A204.1 (cell line): ENCODE measurements around the gene SORCS2.

Experiments
- FAIRE-seq: peaks from 2 replicates; lab custom pipeline; 2012; peaks lifted over from hg19 to GRCh38; lab: Jason Lieb, UNC

The SORCS2 gene

GRCh38 chr4:7621252-7622035 lies 429.1 kb downstream of the SORCS2 start:
- no peak for FAIRE-seq

- FAIRE-seq = no peak
These were observed 430.0 kb downstream of the SORCS2 start for GRCh38 chr4:7622371-7622770.

GRCh38 chr4:7623468-7623867 lies 431.1 kb downstream of the SORCS2 start:
- FAIRE-seq = no peak

- FAIRE-seq = no peak
These were observed 432.1 kb downstream of the SORCS2 start for GRCh38 chr4:7624396-7624980.

GRCh38 chr4:7625071-7625470 lies 432.7 kb downstream of the SORCS2 start:
- no peak for FAIRE-seq

- no peak for FAIRE-seq
These were observed 434.2 kb downstream of the SORCS2 start for GRCh38 chr4:7626531-7626930.

- no peak for FAIRE-seq
These were observed 435.2 kb downstream of the SORCS2 start for GRCh38 chr4:7627251-7628250.

GRCh38 chr4:7628432-7628831 lies 436.1 kb downstream of the SORCS2 start:
- FAIRE-seq = no peak

GRCh38 chr4:7629501-7630254 lies 437.3 kb downstream of the SORCS2 start:
- no peak for FAIRE-seq

- no peak for FAIRE-seq
These were observed 438.4 kb downstream of the SORCS2 start for GRCh38 chr4:7630568-7631287.

- FAIRE-seq = no peak
These were observed 439.1 kb downstream of the SORCS2 start for GRCh38 chr4:7631288-7632014.

GRCh38 chr4:7632341-7632740 lies 440.0 kb downstream of the SORCS2 start:
- FAIRE-seq = no peak

GRCh38 chr4:7632971-7633370 lies 440.6 kb downstream of the SORCS2 start:
- no peak for FAIRE-seq

GRCh38 chr4:7634661-7635251 lies 442.4 kb downstream of the SORCS2 start:
- no peak for FAIRE-seq

GRCh38 chr4:7635445-7636239 lies 443.3 kb downstream of the SORCS2 start:
- FAIRE-seq = no peak

GRCh38 chr4:7636240-7636508 lies 443.8 kb downstream of the SORCS2 start:
- FAIRE-seq = no peak

- FAIRE-seq = no peak
These were observed 444.8 kb downstream of the SORCS2 start for GRCh38 chr4:7637139-7637538.

- FAIRE-seq = no peak
These were observed 445.6 kb downstream of the SORCS2 start for GRCh38 chr4:7637971-7638370.

GRCh38 chr4:7638489-7638888 lies 446.2 kb downstream of the SORCS2 start:
- FAIRE-seq = no peak
